ENCODE data around the gene NR2F6.

The NR2F6 gene

GRCh38 chr19:17266589-17266974 lies 20.9 kb upstream of the NR2F6 start:
- peak overlapping the region; percentile 72 for H3K4me3 ChIP-seq (ENCODE audit: low read length)

DNA sequence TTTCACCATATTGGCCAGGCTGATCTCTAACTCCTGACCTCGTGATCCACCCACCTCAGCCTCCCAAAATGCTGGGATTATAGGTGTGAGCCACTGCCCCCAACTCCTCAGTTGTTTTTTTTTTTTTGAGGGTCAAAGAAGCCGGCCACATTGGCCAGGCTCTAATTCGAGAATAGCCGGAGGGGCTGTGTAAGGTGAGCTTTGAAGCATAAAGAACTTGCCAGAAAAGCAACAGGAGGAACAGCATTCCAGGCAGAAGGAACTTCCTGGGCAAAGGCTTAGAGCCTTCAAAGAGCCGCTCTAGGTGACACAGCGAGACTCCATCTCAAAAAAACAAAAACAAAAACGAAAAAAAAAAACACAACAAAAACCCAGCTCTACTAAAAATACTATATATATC lies 20.3 kb upstream of the NR2F6 start:
- H4K20me1 ChIP-seq (ENCODE audit: control insufficient read depth, insufficient read depth, low read depth, low read length) = no peaks in the 10 kb centered on the region
- H3K4me1 ChIP-seq (ENCODE audit: control insufficient read depth, low read length) = peaks cover 46% of the 10 kb centered on the region
- no peaks in the 10 kb centered on the region for H3K9me3 ChIP-seq (ENCODE audit: control insufficient read depth, insufficient read depth, low read length)
- H3K4me2 ChIP-seq (ENCODE audit: low read length) = peak overlapping the region; percentile 73
- peak overlapping the region; percentile 72 for H3K4me3 ChIP-seq (ENCODE audit: low read length)
- H3K27ac ChIP-seq (ENCODE audit: low read depth, low read length) = peak overlapping the region; percentile 100
- H3K36me3 ChIP-seq (ENCODE audit: control insufficient read depth, low read length) = peaks cover 15% of the 10 kb centered on the region
- peaks cover 21% of the 10 kb centered on the region for H3F3A ChIP-seq (ENCODE audit: control insufficient read depth, insufficient read depth)
- TF ChIP-seq CTCF (IDR thresholded peaks at IDR 0.05; ENCODE audit: low read depth, low read length, poor library complexity, severe bottlenecking) (no peak), EZH2phosphoT487 (IDR thresholded peaks at IDR 0.05; ENCODE audit: borderline replicate concordance, low read length) (no peak)
- no peaks in the 10 kb centered on the region for H3K9me2 ChIP-seq (replicated peaks; ENCODE audit: control insufficient read depth, low read length)
- H3K27me3 ChIP-seq (ENCODE audit: control insufficient read depth, low read length) = no peaks in the 10 kb centered on the region
- H3K79me2 ChIP-seq (ENCODE audit: control insufficient read depth, low read length) = peaks cover 21% of the 10 kb centered on the region

More at GRCh38 chr19:17266589-17266974, 20.9 kb upstream of the NR2F6 start:
- Histone ChIP-seq H3K27me3 (ENCODE audit: control insufficient read depth, low read length) (no peaks in the 10 kb centered on the region), H3K27ac (ENCODE audit: low read depth, low read length) (peak overlapping the region; percentile 100), H3K36me3 (ENCODE audit: control insufficient read depth, low read length) (peaks cover 20% of the 10 kb centered on the region), H3K79me2 (ENCODE audit: control insufficient read depth, low read length) (peaks cover 26% of the 10 kb centered on the region), H3F3A (ENCODE audit: control insufficient read depth, insufficient read depth) (peaks cover 20% of the 10 kb centered on the region), H3K9me2 (replicated peaks; ENCODE audit: control insufficient read depth, low read length) (no peaks in the 10 kb centered on the region), H3K4me2 (ENCODE audit: low read length) (peak overlapping the region; percentile 73), H4K20me1 (ENCODE audit: control insufficient read depth, insufficient read depth, low read depth, low read length) (no peaks in the 10 kb centered on the region), H3K9me3 (ENCODE audit: control insufficient read depth, insufficient read depth, low read length) (no peaks in the 10 kb centered on the region), H3K4me1 (ENCODE audit: control insufficient read depth, low read length) (peaks cover 42% of the 10 kb centered on the region)
- TF ChIP-seq EZH2phosphoT487 (IDR thresholded peaks at IDR 0.05; ENCODE audit: borderline replicate concordance, low read length) = no peak
- TF ChIP-seq CTCF (IDR thresholded peaks at IDR 0.05; ENCODE audit: low read depth, low read length, poor library complexity, severe bottlenecking) = no peak

DNA sequence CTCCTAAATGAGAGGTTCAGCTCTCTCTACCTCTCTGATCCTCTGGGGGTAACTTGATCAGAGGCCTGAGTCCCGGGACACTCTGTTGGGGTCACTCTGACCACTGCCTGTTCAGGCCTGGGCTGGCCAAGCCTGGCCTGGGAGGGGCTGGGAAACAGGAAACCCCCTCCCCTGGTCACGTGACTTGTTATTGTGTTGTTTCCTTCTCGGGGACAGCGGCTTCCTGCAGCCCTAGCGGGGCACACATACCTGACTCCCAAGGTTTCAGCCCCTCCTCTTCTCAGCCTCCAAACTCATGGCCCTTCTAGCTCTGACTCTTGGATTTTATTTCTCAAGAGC lies 18.9 kb upstream of the NR2F6 start, which contains the start of gene USHBP1:
TSS of gene USHBP1 (minus strand) at position 105 of the 339 bp plus-strand sequence. CDS start 446 bp downstream, outside the sequence.
- H3K27me3 ChIP-seq (ENCODE audit: control insufficient read depth, low read length) = no peaks in the 10 kb centered on the region
- no peaks in the 10 kb centered on the region for H4K20me1 ChIP-seq (ENCODE audit: control insufficient read depth, insufficient read depth, low read depth, low read length)
- H3K4me2 ChIP-seq (ENCODE audit: low read length) = peak within 1 kb of the TSS; percentile 73
- H3K9me2 ChIP-seq (replicated peaks; ENCODE audit: control insufficient read depth, low read length) = no peaks in the 10 kb centered on the region
- peaks cover 23% of the 10 kb centered on the region for H3F3A ChIP-seq (ENCODE audit: control insufficient read depth, insufficient read depth)
- H3K27ac ChIP-seq (ENCODE audit: low read depth, low read length) = peak within 1 kb of the TSS; percentile 100
- H3K4me1 ChIP-seq (ENCODE audit: control insufficient read depth, low read length) = peaks cover 53% of the 10 kb centered on the region
- peak within 1 kb of the TSS; percentile 72 for H3K4me3 ChIP-seq (ENCODE audit: low read length)
- TF ChIP-seq CTCF (IDR thresholded peaks at IDR 0.05; ENCODE audit: low read depth, low read length, poor library complexity, severe bottlenecking) (no peak), EZH2phosphoT487 (IDR thresholded peaks at IDR 0.05; ENCODE audit: borderline replicate concordance, low read length) (no peak)
- peaks cover 20% of the 10 kb centered on the region for H3K79me2 ChIP-seq (ENCODE audit: control insufficient read depth, low read length)
- peaks cover 7% of the 10 kb centered on the region for H3K36me3 ChIP-seq (ENCODE audit: control insufficient read depth, low read length)
- no peaks in the 10 kb centered on the region for H3K9me3 ChIP-seq (ENCODE audit: control insufficient read depth, insufficient read depth, low read length)
